ENCODE results near the gene LRCH4. TPM values are rescaled to one million over a fixed set of nuclear protein-coding genes. Genes with fewer than 3 reads are reported as not detected.
A peak's percentile ranks its signal among the peaks of the same experiment; 100 is the strongest.

LRCH4 gene
- total and polyA plus RNA-seq, 9 of the 15 experiments (the other 6 are each of a cell fraction or from before 2014, with no cell fraction given): 0.06 to 63.3 (median 15.0) TPM

GRCh38 chr7:100585511-100586265, at the start of gene LRCH4 (continued):
- TF ChIP-seq SP2 (IDR thresholded peaks at IDR 0.05; ENCODE audit: extremely low read depth, low read depth, low read length, poor library complexity, severe bottlenecking) (no peak), ARHGAP35 (IDR thresholded peaks at IDR 0.05; ENCODE audit: partially characterized antibody) (no peak), PTBP1 (IDR thresholded peaks at IDR 0.05; ENCODE audit: low read depth, low read length) (0 out of 2 replicates have a peak, but pooled peaks have one; percentile 51), ERF (CRISPR knock-in tag; IDR thresholded peaks at IDR 0.05) (peak; percentile 95), JUND (IDR thresholded peaks at IDR 0.05; ENCODE audit: borderline replicate concordance, low read depth, low read length) (no peak; the same call in 1 of the 2 replicates), JUND (tag; IDR thresholded peaks at IDR 0.05; ENCODE audit: borderline replicate concordance, low read depth, low read length) (peak; percentile 65; the same call in 1 of the 3 replicates), TCF3 (CRISPR knock-in tag; IDR thresholded peaks at IDR 0.05) (no peak), MCM2 (IDR thresholded peaks at IDR 0.05; ENCODE audit: low read depth) (no peak), KDM4B (IDR thresholded peaks at IDR 0.05; ENCODE audit: borderline replicate concordance in 2 of 2, low read depth in 1 of 2) (peak in 1 of 2 experiments; percentile 89; a peak in 2 of 4 replicates), RUNX1 (IDR thresholded peaks at IDR 0.05; ENCODE audit: low read depth) (no peak), U2AF2 (optimal IDR thresholded peaks at IDR 0.05; ENCODE audit: low read depth, low read length) (no peak), FOXK2 (conservative IDR thresholded peaks at IDR 0.05 in 1 of 2, IDR thresholded peaks at IDR 0.05 in 1 of 2; ENCODE audit: low read depth in 2 of 2) (no peak), RBM25 (IDR thresholded peaks at IDR 0.05; ENCODE audit: low read depth, low read length, severe bottlenecking) (no peak), PHB (CRISPR knock-in tag; IDR thresholded peaks at IDR 0.05) (peak; percentile 93; the same call in 1 of the 2 replicates), NBN (IDR thresholded peaks at IDR 0.05; ENCODE audit: low read depth) (peak; percentile 78; the same call in 1 of the 2 replicates), CXXC5 (CRISPR knock-in tag; IDR thresholded peaks at IDR 0.05) (peak; percentile 92), ZNF512 (tag; IDR thresholded peaks at IDR 0.05) (0 out of 2 replicates have a peak, but pooled peaks have one; percentile 41), ZNF146 (CRISPR knock-in tag; IDR thresholded peaks at IDR 0.05; ENCODE audit: unreplicated experiment) (no peak), THAP7 (CRISPR knock-in tag; IDR thresholded peaks at IDR 0.05) (0 out of 2 replicates have a peak, but pooled peaks have one; percentile 36), ZBTB8A (IDR thresholded peaks at IDR 0.05; ENCODE audit: partially characterized antibody) (no peak), ZEB2 (IDR thresholded peaks at IDR 0.05) (peak; percentile 87), KLF6 (CRISPR knock-in tag; IDR thresholded peaks at IDR 0.05; ENCODE audit: borderline replicate concordance) (no peak), ILK (tag; IDR thresholded peaks at IDR 0.05; ENCODE audit: borderline replicate concordance, low read depth) (no peak), ZBTB2 (IDR thresholded peaks at IDR 0.05) (0 out of 2 replicates have a peak, but pooled peaks have one; percentile 21), BCL6 (CRISPR knock-in tag; IDR thresholded peaks at IDR 0.05) (no peak), ZNF436 (CRISPR knock-in tag; IDR thresholded peaks at IDR 0.05) (no peak), TAF7 (tag; IDR thresholded peaks at IDR 0.05) (peak; percentile 95)

Data from K562 (cell line).